ENCODE data around the gene NPHP1.
"Not testable (repeated sequence)": the region's sequence is repeated elsewhere in the genome, so short reads cannot be mapped to it uniquely, and the experiment has no call there.

Gene NPHP1

DNA sequence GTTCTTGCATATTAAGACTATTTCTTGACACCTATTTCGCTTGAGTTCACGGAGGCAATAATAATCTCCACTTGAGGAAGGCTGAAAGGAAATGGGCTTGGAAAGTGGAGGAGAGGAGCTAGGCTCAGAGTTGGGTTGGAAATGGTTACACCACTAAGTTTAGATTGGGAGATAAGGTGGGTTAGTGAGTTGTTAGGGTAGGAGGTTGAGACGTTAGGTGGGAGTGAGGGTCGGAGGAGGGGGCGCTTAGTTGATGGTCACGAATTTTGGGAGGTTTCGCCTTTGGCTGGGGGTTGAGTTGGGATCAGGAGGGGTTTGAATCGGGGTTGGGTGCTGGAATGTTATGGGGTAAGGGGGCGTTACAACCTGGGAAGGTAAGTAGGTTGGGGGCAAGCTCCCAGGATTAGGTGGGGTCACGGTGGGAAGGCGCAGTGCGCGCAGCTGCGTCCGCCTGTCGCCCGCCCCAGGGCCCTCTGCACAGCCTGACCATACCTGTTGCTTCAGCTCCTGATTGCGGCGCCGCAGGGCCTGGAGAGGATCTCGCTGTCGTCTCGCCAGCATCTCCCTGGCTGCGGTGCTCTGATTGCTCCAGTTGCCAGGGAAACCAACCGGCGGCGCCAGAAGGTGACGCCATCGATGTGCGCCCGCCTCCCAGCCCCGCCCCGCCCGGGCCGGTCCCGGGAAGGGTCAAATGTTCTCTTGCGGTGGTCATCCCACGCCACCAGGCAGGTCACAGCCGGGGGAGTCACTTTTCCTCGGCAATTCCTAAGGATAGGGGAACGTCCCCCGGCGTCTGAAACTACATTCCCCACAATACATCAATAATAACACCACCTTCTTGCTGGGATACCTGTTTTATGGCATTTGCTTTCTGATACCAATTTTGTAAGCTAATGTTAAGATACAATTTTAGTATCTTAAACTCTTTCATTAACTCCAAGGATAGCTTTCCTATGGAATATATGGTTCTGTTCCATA lies at the start of gene NPHP1:
Gene NPHP1, minus strand, starts transcription at position 606 of the 978 bp plus-strand sequence. Its CDS starts 45 bp downstream, at position 561.
- no peak for DNase-seq

DNA sequence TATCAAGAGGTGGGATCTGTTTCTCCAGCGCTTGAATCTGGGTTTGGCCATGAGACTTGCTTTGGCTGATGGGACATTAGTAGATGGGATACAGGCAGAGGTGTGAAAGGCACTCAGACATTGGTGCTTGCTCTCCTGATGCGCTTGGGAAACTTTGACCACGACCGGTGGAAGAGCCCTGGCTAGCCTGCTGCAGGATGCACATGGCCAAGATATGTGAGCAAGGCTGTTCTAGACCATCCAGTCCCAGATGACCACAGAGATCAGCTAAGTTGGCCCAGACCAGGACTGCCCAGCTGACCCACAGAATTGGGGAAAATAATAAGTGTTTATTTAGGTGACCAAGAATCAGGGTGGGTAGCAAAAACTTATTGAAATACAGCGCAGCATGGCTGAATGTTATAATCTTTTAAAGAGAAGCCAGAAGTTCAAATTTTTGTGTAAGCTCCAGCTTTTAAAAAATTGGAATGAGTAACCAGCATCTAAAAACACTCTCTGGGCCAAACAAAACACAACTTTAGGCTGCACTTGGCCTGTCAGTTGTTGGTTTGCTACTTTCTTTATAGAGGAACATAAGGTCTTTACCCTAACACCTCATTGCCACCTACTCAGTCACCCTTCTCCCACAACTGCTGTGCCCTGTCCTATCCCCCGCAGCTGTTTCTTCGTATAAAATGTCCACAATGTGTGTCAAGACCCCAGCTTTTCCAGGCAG lies 43.4 kb upstream of the NPHP1 start:
- DNase-seq: not testable (repeated sequence)

DNA sequence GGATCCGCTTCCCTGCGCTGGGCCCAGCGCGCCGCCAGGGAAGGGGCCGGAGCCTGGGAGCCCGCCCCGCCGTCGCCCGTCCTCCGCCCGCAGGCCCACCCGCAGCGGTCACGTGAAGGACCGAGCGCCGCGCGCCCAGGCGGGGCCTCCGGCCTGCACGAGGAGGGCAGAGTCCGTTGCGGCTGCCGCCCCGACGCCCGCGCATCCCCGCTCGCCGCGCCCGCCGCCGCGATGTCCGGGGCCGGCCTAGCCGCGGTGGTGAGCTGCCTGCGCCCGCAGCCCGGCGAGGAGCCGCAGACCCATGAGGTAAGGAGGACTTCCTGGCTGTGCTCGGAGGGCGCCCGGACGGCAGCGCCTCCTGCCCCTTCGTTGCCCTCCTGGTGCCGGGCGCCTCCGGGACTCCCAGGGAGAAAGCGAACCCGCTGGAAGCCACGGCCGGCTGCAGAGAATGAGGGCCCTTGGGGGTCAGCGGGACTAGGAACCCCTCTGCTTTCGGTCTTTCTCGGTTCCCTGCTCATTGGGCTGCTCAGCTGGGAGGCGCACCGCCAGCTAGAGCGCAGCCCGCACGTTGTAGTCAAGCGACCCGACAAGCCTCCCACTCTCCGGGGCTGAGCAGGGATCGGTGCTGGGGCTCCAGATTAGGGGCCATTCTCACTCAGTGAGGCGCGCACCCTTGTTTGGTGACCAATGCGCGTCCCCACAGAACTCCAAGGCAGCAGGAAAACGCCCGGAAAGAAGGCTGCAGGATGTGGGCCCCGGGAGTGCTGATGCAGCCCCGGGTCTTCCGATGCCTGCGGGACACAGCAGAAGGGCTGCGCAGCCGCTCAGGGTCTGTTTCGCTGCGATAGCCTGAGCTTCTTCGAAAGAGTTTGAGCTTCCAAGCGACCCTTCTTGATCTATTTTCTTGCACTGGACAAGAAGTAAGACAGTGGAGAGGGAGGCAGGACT lies 40.9 kb upstream of the NPHP1 start:
- DNase-seq: not testable (repeated sequence)

DNA sequence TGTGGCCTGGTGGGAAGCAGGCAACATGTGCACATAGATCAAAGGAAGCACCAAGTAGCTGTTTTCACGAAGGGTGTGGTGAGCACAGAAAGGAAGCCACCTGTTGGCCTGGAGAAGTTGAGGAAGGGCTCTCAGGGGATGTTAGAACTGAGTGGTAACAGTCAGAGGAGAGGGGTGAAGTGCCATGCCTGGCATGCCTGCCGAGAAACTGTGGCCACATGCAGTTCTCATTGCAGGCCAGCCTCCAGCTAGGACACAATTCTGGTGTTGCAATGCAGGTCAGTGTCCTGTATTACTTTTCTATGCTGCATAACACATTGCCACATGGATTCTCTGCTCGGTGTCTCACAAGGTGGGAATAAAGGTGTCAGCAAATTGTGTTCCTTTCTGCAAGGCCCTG lies 38.5 kb upstream of the NPHP1 start:
- not testable (repeated sequence) for DNase-seq

DNA sequence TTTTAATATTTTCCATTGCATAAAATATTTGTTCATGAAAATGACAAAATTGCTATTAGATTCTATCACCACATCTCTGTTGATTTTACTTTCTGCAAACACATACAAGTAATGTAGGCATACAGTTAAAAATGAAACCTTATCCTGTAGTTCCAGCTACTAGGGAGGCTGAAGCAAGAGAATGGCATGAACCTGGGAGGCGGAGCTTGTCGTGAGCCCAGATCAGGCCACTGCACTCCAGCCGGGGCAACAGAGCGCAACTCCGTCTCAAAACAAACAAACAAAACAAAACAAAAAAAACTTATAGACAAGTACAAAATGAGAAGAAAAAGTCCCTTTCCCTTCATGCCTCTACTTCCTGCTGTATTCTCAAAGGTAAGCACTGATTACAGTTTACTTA lies 29.7 kb upstream of the NPHP1 start:
- DNase-seq: not testable (repeated sequence)

DNA sequence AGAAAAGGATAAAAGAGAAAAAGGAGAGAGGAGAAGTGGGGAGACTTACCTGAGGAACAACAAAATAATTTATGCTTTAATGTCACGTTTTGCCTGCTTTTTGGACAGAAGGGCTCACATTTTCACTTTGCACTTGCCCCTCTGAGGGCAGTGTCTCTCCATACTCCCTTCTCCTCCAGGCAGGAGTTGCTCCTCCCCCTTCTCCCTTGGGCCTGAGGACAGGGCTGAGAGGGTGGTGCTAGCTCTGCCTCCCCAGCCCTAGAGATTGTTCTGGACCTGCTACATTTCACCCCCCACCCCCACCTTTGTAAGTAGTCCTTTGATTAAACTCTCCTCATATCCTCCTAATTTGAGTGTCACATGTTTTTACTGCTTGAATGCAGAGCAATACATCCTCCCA lies 25.1 kb upstream of the NPHP1 start:
- not testable (repeated sequence) for DNase-seq

DNA sequence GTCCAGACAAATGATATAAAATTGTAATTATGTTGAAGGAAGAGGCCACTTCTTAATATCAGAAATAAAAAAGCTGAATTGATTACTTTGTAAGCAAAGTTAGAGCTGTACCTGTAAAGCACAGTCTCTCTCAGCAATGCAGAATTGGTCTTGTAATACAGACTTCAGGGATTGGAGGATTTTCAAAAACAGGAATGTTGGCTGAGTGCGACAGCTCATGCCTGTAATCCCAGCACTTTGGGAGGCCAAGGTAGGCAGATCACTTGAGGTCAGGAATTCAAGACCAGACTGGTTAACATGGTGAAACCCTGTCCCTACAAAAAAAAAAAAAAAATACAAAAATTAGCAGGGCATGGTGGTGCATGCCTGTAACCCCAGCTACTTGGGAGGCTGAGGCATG lies 17.8 kb upstream of the NPHP1 start:
- DNase-seq: not testable (repeated sequence)

DNA sequence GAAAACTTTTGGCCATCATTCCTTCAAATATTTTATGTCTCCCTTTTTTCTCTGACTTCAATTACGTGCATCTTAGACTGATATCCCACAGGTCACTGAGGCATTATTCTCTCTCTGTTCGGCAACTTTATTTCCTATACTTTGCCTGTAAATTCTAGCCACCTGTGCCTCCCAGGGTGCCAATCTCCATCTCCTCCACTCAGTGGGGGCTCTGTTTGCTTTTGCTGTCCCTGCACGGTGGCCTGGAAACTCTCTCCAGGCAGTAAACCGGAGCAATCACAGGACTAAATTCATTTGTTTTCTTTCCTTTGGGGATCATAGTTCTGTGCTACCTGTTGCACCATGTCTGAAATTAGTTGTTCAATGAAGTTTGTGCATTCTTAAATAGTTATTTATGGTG lies 17.1 kb upstream of the NPHP1 start:
- no peak for DNase-seq

DNA sequence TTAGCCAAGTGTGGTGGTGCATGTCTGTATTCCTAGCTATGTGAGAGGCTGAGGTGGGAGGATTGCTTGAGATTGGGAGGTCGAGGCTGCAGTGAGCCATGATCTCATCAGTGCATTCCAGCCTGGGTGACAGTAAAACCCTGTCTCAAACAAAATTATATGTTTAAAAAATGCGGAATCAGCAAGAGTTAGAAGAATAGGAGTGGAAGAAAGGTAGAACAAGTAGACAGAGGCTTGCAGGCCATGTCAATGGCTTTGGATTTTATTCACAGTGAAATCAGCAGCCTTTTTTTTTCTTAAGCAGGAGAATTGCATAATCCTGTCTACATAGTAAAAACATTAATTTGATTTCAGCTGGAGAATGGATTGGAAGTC lies 15.4 kb upstream of the NPHP1 start:
- DNase-seq: no peak

DNA sequence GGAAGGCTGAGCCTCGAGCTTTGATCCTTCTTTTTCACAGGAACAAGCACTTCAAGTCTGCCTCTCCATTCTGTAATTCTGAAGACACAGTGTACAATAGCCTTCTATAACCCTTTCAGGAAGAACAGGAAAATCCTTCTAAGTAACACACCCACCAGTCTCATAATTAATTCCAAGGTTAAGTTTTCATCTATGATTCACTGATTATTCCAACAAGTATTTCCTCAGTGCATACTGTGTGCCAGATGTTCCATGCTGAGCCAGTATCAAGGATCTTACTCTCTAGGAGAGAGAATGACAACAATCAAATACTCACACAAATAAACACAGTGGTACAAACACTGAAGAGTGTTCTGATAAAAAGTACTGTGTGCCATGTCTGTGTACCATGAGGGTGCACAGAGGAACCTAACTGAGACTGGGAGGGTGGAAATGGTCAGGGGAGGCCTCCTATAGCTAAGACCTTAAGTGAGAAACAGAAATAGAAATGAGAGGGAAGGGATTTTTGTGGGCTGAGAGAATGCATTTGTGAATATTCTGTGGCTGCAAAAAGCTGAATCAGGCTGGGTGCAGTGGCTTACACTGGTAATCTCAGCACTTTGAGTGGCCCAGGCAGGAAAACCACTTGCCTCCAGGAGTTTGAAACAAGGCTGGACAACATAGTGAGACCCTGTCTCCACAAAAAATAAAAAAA lies 14.8 kb upstream of the NPHP1 start:
- DNase-seq: no peak

DNA sequence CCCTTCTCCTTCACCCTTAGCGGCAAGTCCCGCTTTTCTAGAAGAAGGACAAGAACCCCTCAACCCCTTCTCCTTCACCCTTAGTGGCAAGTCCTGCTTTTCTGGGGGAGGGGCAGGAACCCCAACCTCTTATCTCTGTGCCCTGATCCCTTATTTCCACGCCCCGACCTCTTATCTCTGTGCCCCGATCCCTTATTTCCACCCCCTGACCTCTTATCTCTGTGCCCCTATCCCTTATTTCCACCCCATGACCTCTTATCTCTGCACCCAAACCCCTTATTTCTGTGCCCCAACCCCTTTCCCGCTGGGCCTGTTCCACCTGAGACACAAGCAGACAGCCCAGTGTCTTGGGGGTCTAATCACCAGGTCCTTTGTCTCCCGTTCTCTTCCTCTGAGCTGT lies 14.1 kb upstream of the NPHP1 start:
- not testable (repeated sequence) for DNase-seq

DNA sequence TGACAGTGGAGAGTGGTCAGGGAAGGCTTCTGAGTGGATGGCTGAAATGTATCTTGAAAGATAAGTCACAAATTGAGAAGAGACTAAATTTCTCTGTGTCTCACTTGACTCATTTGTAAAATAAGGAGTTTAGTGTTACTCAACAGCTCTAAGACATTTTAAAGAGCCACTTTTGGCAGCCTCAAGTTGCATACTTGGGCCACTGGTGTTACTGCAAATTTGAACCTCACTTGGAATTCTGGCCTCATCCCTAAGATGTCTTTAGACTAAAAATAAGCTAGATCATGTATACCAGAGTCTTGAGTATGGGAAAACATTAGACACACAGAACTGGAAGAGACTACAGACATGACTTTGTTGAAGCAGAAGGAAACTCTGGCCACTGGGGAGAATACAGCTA lies 12.0 kb upstream of the NPHP1 start:
- no peak for DNase-seq

DNA sequence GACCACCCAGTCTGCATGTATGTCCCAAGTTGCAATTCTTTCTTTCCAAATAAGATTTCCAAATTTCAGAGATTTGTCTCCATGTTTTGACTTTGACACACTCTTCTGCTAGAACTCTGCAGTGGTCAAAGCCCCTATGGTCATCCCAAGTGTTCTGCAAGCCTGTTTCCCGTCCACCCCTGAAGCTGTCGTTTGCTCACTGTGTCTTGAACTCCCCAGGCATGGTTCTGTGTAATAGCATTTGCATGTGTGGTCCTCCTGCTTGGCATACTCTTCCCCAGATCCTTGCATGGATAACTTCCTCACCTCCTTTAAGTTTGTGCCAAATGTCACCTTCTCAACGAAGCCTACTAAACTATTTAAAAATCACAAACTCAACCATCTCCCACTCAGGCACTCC lies 11.4 kb upstream of the NPHP1 start:
- no peak for DNase-seq

DNA sequence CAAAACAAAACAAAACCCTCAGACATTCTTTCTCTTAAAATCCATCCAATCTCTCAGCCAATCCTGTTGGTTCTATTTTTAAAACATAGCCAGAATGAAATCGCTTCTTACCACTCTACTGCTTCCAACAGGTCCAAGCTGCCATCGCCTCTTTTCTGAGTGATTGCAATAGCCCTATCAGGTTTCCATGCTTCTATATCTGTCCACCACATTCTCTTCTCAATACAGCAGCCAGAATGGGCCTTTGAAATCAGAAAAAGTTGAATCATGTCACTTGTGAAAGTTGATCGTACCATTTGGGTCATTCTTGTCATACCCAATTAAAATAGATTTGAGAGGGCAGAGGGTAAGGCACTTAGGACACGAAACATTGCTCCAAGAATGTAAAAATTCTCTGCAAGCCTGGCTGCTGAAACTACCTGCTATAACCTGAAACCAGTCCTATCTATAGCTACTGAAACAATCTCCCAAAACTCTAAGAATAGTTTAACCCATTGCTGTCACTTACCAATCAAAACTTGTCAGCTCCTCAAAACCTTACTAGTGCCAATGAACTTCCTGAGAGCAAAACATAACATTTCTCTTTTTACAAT lies 10.8 kb upstream of the NPHP1 start:
- DNase-seq: no peak

DNA sequence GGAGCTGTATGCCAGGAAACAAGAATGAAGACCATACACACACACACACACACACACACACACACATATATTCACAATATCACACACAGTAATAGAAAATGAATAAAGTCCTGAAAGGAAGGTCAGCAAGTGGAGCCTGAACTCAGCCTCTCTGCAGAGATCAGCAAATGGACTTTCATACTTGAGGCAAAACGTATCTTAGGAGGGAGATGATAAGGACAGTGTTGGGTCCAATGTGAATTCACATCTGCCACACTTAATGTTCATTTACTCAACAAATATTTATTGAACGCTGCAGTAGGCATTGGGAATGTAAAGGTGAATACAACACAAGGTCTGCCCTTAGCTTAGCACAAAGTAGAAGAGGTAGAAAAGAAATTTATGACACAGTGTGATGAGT lies 10.3 kb upstream of the NPHP1 start:
- DNase-seq: no peak

DNA sequence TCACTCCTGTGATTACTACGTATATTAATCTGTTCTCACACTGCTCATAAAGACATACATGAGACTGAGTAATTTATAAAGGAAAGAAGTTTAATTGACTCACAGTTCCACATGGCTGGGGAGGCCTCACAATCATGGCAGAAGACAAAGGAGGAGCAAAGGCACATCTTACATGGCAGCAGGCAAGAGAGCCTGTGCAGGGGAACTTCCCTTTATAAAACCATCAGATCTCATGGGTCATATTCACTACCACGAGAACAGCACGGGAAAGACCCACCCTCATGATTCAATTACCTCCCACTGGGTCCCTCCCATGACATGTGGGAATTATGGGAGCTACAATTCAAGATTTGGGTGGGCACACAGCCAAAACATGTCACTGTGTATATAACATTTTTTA lies 8.7 kb upstream of the NPHP1 start:
- not testable (repeated sequence) for DNase-seq

DNA sequence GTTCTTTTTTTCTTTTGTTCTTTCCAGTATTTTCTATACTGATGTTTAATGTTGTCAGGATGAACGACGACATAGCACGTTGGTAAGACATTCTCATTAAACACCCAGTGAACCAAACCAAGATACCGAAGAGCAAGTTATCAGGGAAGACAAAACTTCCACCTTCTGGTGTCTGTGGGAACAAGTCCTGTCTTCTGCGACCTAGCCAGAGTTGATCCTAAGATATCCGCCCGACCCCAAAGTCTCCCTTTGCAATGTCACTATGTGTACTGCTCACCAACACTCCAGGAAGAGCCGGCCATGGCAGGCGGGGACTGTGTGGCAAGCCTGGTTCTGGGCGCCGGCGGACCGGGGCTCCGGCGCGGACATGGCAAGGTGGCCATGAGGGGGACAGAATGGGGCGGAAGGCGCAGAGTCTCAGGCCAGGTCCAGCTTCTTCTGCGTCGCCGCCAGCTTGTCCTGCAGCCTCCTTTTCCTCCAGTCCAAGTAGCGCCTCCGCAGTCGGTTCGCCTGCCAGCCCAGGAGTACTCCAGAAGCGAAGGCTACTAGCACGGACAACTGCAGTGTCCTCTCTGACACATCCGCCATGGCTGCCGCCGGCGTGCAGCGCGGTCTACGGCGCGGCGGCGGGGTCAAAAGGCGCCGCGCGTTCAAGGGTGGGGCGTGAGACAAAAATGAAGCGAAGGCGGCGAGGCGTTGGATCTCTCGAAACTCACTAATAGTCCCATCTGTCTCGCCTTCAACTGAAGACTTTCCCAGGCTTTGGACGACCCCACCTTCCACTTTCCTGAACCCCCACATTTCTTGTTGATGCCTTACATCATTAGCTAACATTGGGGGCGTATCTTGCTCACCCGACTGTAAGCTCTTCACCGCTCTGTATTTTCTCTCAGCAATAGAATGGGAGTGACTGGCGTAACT lies 7.4 kb upstream of the NPHP1 start, which contains the start of gene MTLN:
Gene MTLN, minus strand, starts transcription at position 610 of the 921 bp plus-strand sequence. Its CDS starts 22 bp downstream, at position 588.
- DNase-seq: peak; percentile 20

DNA sequence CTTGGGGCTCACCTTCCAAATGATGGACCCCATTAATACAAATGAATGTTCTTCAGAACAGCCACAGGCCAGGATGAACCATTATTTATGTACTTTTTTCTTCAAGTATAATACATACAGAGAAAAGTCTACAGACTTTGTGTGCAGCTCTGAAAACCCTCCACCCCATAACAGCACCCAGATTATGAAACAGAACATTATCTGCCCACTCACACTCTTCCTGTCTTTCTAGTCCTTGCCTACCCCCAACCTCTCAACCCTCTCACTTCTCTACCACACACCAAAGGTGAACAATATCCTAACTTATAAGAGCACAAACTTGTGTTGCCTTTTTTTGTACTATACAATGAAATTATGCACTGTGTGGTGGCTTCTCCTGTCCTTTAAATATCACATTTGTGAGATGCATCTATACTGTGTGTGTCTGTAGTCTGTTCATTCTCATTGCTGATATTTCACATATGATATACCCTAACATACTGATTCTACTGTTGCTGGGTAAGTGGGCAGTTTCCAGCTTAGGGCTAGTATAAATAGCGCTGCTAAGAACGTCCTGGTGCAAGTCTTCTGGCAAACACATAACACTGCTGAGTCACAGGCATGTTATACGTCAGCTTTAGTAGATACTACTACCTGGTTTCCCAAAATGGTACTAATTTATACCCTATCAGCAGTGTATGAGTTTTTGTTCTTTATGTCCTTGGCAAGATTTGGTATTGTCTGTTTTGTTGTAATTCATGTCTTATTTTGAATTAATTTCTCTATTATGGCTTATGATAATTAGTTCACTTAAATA lies 1.0 kb upstream of the NPHP1 start:
- DNase-seq: no peak

DNA sequence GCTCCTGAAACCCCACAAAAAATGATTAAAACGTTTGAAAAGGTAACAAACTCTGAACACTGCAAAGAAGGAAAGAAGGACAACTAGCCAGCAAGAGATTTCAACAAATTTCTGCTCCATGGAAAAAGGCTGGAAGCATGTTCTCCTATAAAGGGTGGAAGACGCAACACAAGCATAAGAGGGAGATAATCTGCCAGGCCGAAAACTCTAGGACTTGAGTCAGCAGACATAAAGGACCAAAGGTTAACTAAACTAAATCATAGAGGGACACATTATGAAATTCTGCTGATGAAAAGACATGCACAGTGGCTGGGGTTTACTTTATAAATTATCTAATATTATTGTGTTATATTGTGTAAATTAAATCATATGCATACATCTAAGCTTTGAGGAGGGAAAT lies 6.8 kb downstream of the NPHP1 start:
- no peak for DNase-seq

DNA sequence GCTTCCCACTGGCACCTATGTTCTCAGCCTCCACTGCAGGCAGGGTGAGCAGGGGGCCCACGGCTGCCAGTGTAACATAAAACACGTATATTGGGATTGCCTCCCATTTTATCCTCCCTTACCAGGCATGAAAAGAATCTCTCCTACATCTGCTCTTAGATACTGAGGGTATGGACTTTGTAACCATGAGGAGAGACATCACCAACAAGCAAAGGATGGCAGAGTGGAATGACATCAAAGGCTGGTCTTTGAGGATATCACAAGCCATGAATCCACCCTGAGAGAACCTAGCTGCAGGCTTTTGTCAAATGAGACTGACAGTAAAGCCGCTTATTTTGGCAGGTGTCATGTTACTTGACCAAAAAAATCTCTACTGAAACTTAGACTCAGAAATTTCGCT lies 7.4 kb downstream of the NPHP1 start:
- no peak for DNase-seq

Data from NCI-H524 treated with DMSO at 0.1 percent for 48 hours (cell line).